A673 (cell line): Measurements from ENCODE around the gene FECH. TPM values are rescaled to one million over a fixed set of nuclear protein-coding genes. Genes with fewer than 3 reads are reported as not detected.

ENCODE experiments used
- BruUV-seq: library from RNA; stranded (reverse); fragments of 400-500 nt; replicated peaks from 2 replicates; lab custom pipeline; 2021; lab: Mats Ljungman, UMichigan
- CTCF ChIA-PET: fragments of 300-600 bp; sonication (Branson Sonifier 250); formaldehyde crosslinking; loops from one replicate; lab custom pipeline; 2022; ENCODE audit warnings: antibody characterized with exemption; lab: Charles Lee
- POLR2A ChIA-PET: fragments of 300-600 bp; sonication (Branson Sonifier 250); formaldehyde crosslinking; loops from one replicate; lab custom pipeline; 2022; ENCODE audit warnings: antibody characterized with exemption; ENCODE audit not compliant: low non-redundant PET; lab: Charles Lee
- DNase-seq: peaks from one replicate; pipeline ENCODE4 v3.0.0-alpha.2; 2015; ENCODE audit warnings: low spot score
- H3K27ac ChIP-seq: fragments of 200-600 bp; sonication (generic); 2 replicates; pipeline ENCODE4 v1.5.1; 2016; ENCODE audit warnings: mixed run types, low read depth, mild to moderate bottlenecking, mixed read lengths, antibody characterized with exemption, low read length; ENCODE audit not compliant: poor library complexity, severe bottlenecking
- H3K27me3 ChIP-seq: fragments of 200-600 bp; sonication (generic); replicated peaks from 2 replicates; pipeline ENCODE4 v1.6.1; 2017; ENCODE audit warnings: mixed run types, low read depth, mild to moderate bottlenecking, mixed read lengths, antibody characterized with exemption, low read length; ENCODE audit not compliant: insufficient read depth, poor library complexity
- H3K36me3 ChIP-seq: fragments of 200-600 bp; sonication (generic); 2 replicates; pipeline ENCODE4 v1.6.1; 2016; ENCODE audit warnings: mixed run types, mild to moderate bottlenecking, mixed read lengths, antibody characterized with exemption, low read length; ENCODE audit not compliant: insufficient read depth, poor library complexity, severe bottlenecking
- H3K4me1 ChIP-seq: fragments of 200-600 bp; sonication (generic); 2 replicates; pipeline ENCODE4 v1.6.1; 2017; ENCODE audit warnings: mixed run types, mild to moderate bottlenecking, mixed read lengths, antibody characterized with exemption, low read length; ENCODE audit not compliant: insufficient read depth, poor library complexity, severe bottlenecking
- H3K4me3 ChIP-seq: fragments of 200-600 bp; sonication (generic); 2 replicates; pipeline ENCODE4 v1.5.1; 2016; ENCODE audit warnings: low read depth, mixed run types, mild to moderate bottlenecking, mixed read lengths, low read length; ENCODE audit not compliant: poor library complexity, severe bottlenecking
- H3K9me3 ChIP-seq: fragments of 200-600 bp; sonication (generic); 2 replicates; pipeline ENCODE4 v1.6.1; 2016; ENCODE audit warnings: mixed run types, low read depth, mild to moderate bottlenecking, mixed read lengths, antibody characterized with exemption, low read length; ENCODE audit not compliant: poor library complexity, severe bottlenecking
- EZH2 ChIP-seq: fragments of 200-600 bp; sonication (generic); IDR thresholded peaks from 2 replicates; pipeline ENCODE4 v1.6.1; 2017; ENCODE audit warnings: borderline replicate concordance, low read depth, mild to moderate bottlenecking, mixed read lengths, antibody characterized with exemption, low read length; ENCODE audit not compliant: poor library complexity, severe bottlenecking
- intact Hi-C: fragments of 100-400 bp; cut with micrococcal nuclease; formaldehyde crosslinking; loops from one replicate; pipeline ENCODE4 v1.10.0; 2022; ENCODE audit not compliant: unreplicated experiment
- total RNA-seq: library from RNA; stranded (reverse); gene quantifications from 2 replicates; pipeline ENCODE4 v1.2.3, GENCODE V29; 2021
- TF ChIP-seq, protein P1 (sequence below): fragments of 300-800, 200-600 bp; sonication (generic); conservative IDR thresholded peaks from 2 replicates; pipeline ENCODE4 v1.5.1; 2017; ENCODE audit warnings: low read depth, mild to moderate bottlenecking, antibody characterized with exemption, low read length, moderate library complexity, mixed read lengths

The FECH gene
- total RNA-seq, 1 experiment from 2014 or later, result 65.4 TPM

DNA sequence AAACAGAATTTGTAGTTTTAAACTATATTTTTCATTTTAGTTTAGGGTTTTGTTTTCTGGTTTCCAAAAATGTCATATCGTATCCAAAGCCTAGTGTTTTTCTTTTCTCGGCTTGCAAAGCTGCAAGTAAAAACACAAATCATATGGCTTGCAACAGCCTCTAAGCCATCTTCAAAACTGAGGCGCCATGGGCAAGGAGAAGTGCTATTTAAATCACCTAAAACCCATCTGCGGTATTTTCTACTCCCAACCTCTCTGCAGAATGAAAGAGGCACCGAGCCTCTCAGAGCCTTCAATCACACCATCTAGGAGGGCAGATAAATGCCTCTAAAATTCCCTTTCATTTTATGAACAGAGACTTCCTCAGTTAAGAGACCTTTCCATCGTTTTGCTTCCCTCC is 25.2 kb downstream of the FECH start:
- Histone ChIP-seq H3K27ac (no peak overlapping the region), H3K4me1 (peaks cover 6% of the 10 kb centered on the region), H3K27me3 (no peaks in the 10 kb centered on the region), H3K4me3 (no peak overlapping the region), H3K9me3 (no peaks in the 10 kb centered on the region), H3K36me3 (peaks cover 25% of the 10 kb centered on the region)
- ChIA-PET CTCF (interaction anchor here (1.0 kb wide), 1 partner anchor 814 kb away, joined by 3 read pairs; no protein-coding TSS in a partner anchor), POLR2A (no interaction called here)
- BruUV-seq, result no TSS peak
- no peak for DNase-seq
- intact Hi-C loops, result loop anchor here (10.0 kb wide), 1 partner anchor 294 kb away; no protein-coding TSS in a partner anchor
- TF ChIP-seq, protein P1, sequence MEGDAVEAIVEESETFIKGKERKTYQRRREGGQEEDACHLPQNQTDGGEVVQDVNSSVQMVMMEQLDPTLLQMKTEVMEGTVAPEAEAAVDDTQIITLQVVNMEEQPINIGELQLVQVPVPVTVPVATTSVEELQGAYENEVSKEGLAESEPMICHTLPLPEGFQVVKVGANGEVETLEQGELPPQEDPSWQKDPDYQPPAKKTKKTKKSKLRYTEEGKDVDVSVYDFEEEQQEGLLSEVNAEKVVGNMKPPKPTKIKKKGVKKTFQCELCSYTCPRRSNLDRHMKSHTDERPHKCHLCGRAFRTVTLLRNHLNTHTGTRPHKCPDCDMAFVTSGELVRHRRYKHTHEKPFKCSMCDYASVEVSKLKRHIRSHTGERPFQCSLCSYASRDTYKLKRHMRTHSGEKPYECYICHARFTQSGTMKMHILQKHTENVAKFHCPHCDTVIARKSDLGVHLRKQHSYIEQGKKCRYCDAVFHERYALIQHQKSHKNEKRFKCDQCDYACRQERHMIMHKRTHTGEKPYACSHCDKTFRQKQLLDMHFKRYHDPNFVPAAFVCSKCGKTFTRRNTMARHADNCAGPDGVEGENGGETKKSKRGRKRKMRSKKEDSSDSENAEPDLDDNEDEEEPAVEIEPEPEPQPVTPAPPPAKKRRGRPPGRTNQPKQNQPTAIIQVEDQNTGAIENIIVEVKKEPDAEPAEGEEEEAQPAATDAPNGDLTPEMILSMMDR, result no peak
- no peak for TF ChIP-seq EZH2

DNA sequence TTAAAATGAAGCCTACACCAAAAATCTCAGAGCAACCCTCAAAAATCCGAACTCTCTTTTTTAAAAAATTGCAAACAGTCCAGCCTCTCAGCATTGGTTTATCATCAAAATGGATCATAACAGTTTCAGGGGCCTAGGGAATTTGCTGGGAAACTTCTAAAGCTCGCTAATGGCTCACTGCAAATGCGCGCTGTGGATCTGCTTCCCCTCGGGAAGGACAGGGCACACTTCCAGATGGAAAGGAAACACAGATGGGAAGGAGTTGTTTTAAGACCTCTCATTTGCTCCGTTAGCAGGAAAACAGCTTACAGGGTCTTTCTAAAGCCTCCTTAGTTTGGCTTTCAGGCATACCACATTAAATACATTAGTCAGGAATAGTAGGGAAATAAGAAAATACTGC is 27.2 kb downstream of the FECH start:
- H3K4me3 ChIP-seq, result no peak overlapping the region
- TF ChIP-seq, protein P1, result no peak
- TF ChIP-seq EZH2, result no peak
- H3K4me1 ChIP-seq, result peaks cover 6% of the 10 kb centered on the region
- no peak overlapping the region for H3K27ac ChIP-seq
- no peak for DNase-seq
- no peaks in the 10 kb centered on the region for H3K27me3 ChIP-seq
- ChIA-PET CTCF (interaction anchor here (0.6 kb wide), 1 partner anchor 374 kb away, joined by 3 read pairs; no protein-coding TSS in a partner anchor), POLR2A (no interaction called here)
- no peaks in the 10 kb centered on the region for H3K9me3 ChIP-seq
- no TSS peak for BruUV-seq
- H3K36me3 ChIP-seq, result peaks cover 30% of the 10 kb centered on the region
- intact Hi-C loops, result loop anchor here (5.0 kb wide), 1 partner anchor 563 kb away; no protein-coding TSS in a partner anchor

DNA sequence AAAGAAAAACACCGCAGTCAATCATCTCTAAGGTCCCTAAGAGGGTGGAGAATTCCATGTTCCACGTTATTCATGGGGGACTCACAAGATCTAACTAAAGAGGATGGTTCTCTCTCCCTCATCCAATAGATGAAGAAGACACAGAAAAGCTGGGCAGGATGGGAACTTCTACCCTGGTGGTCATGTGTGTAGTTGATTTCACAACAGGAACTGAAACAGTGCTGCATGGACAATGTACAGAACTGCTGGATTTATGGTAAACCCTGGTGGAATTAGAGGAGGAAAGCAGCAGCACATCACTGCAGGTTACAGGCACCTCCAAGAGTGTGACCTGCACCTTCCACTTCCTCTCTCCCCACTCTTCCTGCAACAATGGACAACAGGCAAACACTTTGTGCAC is 31.4 kb downstream of the FECH start:
- H3K4me3 ChIP-seq, result no peak overlapping the region
- no peaks in the 10 kb centered on the region for H3K27me3 ChIP-seq
- POLR2A ChIA-PET, result no interaction called here
- H3K9me3 ChIP-seq, result no peaks in the 10 kb centered on the region
- CTCF ChIA-PET, result no interaction called here
- intact Hi-C loops, result loop anchor here (5.0 kb wide), 1 partner anchor 567 kb away; no protein-coding TSS in a partner anchor
- TF ChIP-seq, protein P1, result no peak
- no peak for TF ChIP-seq EZH2
- H3K36me3 ChIP-seq, result peaks cover 34% of the 10 kb centered on the region
- no peaks in the 10 kb centered on the region for H3K4me1 ChIP-seq
- H3K27ac ChIP-seq, result no peak overlapping the region
- BruUV-seq, result no TSS peak
- DNase-seq, result no peak
